ENCODE data around the gene MAP3K5. TPM values are rescaled to one million over a fixed set of nuclear protein-coding genes. Genes with fewer than 3 reads are reported as not detected.
"Not testable (repeated sequence)": the region's sequence is repeated elsewhere in the genome, so short reads cannot be mapped to it uniquely, and the experiment has no call there.

The MAP3K5 gene
- total RNA-seq, 4 donors from 2014 or later, result 26.9 to 64.5 (median 34.0) TPM

- H3K9me3 ChIP-seq, result no peaks in the 10 kb centered on the region
- WGBS, 2 donors, result 70 to 73% methylated on average over 2 of the region's 2 CpGs
- H3K27me3 ChIP-seq, result no peaks in the 10 kb centered on the region
- no peak for DNase-seq (ENCODE audit: low spot score in 2 of 2)
- no peaks in the 10 kb centered on the region for H3K4me1 ChIP-seq
- no peak overlapping the region for H3K27ac ChIP-seq
- H3K36me3 ChIP-seq, result peaks cover 0 to 38% (median 8%) of the 10 kb centered on the region in 3 donors
- H3K4me3 ChIP-seq, result no peak overlapping the region
- TF ChIP-seq POLR2A (IDR thresholded peaks at IDR 0.05) (no peak), EP300 (IDR thresholded peaks at IDR 0.05) (no peak), CTCF (IDR thresholded peaks at IDR 0.05) (no peak)
Observed at GRCh38 chr6:136592930-136593673, 199.2 kb downstream of the MAP3K5 start.

GRCh38 chr6:136591617-136592016 is 200.7 kb downstream of the MAP3K5 start:
- WGBS, 2 donors, result 61 to 71% methylated on average over 1 of the region's 1 CpG
- Histone ChIP-seq H3K27ac (no peak overlapping the region), H3K4me1 (no peaks in the 10 kb centered on the region)

GRCh38 chr6:136590846-136591245 is 201.4 kb downstream of the MAP3K5 start:
- H3K36me3 ChIP-seq, result peaks cover 0 to 38% (median 8%) of the 10 kb centered on the region in 3 donors
- not testable (repeated sequence) for H3K27me3 ChIP-seq; H3K27ac ChIP-seq; H3K9me3 ChIP-seq; H3K4me1 ChIP-seq; DNase-seq (ENCODE audit: low spot score in 2 of 2); H3K4me3 ChIP-seq
- WGBS, 2 donors, result 100% methylated on average over 2 of the region's 2 CpGs

More at GRCh38 chr6:136591617-136592016, 200.7 kb downstream of the MAP3K5 start:
- no peaks in the 10 kb centered on the region for H3K27me3 ChIP-seq
- no peak overlapping the region for H3K4me3 ChIP-seq
- DNase-seq (ENCODE audit: low spot score in 2 of 2), result no peak
- H3K9me3 ChIP-seq, result no peaks in the 10 kb centered on the region
- no peak for TF ChIP-seq CTCF (IDR thresholded peaks at IDR 0.05)
- TF ChIP-seq POLR2A (IDR thresholded peaks at IDR 0.05), result no peak
- no peak for TF ChIP-seq EP300 (IDR thresholded peaks at IDR 0.05)
- peaks cover 0 to 38% (median 8%) of the 10 kb centered on the region in 3 donors for H3K36me3 ChIP-seq

GRCh38 chr6:136587527-136587926 is 204.8 kb downstream of the MAP3K5 start:
- peaks cover 0 to 42% (median 8%) of the 10 kb centered on the region in 3 donors for H3K36me3 ChIP-seq
- no peak overlapping the region for H3K4me3 ChIP-seq
- peaks cover 0 to 9% (median 0%) of the 10 kb centered on the region in 4 donors for H3K4me1 ChIP-seq
- no peak for TF ChIP-seq EP300 (IDR thresholded peaks at IDR 0.05)
- TF ChIP-seq POLR2A (IDR thresholded peaks at IDR 0.05), result no peak
- TF ChIP-seq CTCF (IDR thresholded peaks at IDR 0.05), result no peak
- H3K27ac ChIP-seq, result peak overlapping the region in 2 of 4 donors; percentile 9 to 72
- no peaks in the 10 kb centered on the region for H3K27me3 ChIP-seq
- WGBS, 2 donors, result 95% methylated on average over 1 of the region's 1 CpG
- no peak for DNase-seq (ENCODE audit: low spot score in 2 of 2)
- no peaks in the 10 kb centered on the region for H3K9me3 ChIP-seq

- no peak overlapping the region for H3K4me3 ChIP-seq
- peak overlapping the region; percentile 9 to 80 (median 56) for H3K27ac ChIP-seq
- no peaks in the 10 kb centered on the region for H3K27me3 ChIP-seq
- no peaks in the 10 kb centered on the region for H3K9me3 ChIP-seq
- peak in 1 of 2 donors; percentile 61 for TF ChIP-seq EP300 (IDR thresholded peaks at IDR 0.05)
- TF ChIP-seq CTCF (IDR thresholded peaks at IDR 0.05), result no peak
- 55 to 57% methylated on average over 4 of the region's 4 CpGs for whole genome bisulfite sequencing, 2 donors
- H3K4me1 ChIP-seq, result peaks cover 0 to 9% (median 0%) of the 10 kb centered on the region in 4 donors
- DNase-seq (ENCODE audit: low spot score in 2 of 2), result no peak
- peaks cover 0 to 32% (median 2%) of the 10 kb centered on the region in 3 donors for H3K36me3 ChIP-seq
Observed at GRCh38 chr6:136586295-136586694, 206.0 kb downstream of the MAP3K5 start.

- DNase-seq (ENCODE audit: low spot score in 2 of 2); H3K4me3 ChIP-seq; H3K4me1 ChIP-seq; H3K9me3 ChIP-seq; H3K27me3 ChIP-seq: not testable (repeated sequence)
- peaks cover 0 to 25% (median 0%) of the 10 kb centered on the region in 3 donors for H3K36me3 ChIP-seq
- peak overlapping the region in 3 of 4 donors; percentile 2 to 64 (median 50) for H3K27ac ChIP-seq
- WGBS, 2 donors, result 94 to 100% methylated on average over 2 of the region's 2 CpGs
Observed at GRCh38 chr6:136585523-136585922, 206.8 kb downstream of the MAP3K5 start.

- WGBS, 2 donors, result 81 to 84% methylated on average over 5 of the region's 5 CpGs
Observed at GRCh38 chr6:136584290-136584689, 208.0 kb downstream of the MAP3K5 start.

More at GRCh38 chr6:136584290-136584689, 208.0 kb downstream of the MAP3K5 start:
- not testable (repeated sequence) for H3K9me3 ChIP-seq; H3K4me3 ChIP-seq; H3K27me3 ChIP-seq; DNase-seq (ENCODE audit: low spot score in 2 of 2); H3K4me1 ChIP-seq
- Histone ChIP-seq H3K36me3 (peaks cover 0 to 14% (median 3%) of the 10 kb centered on the region in 3 donors), H3K27ac (peak overlapping the region in 1 of 4 donors; percentile 64)
